Breast epithelium (tissue), 3 donors: ENCODE measurements around the gene FAM187B.

ENCODE experiments used
- POLR2A ChIP-seq: fragments of 450-650 bp; IDR thresholded peaks from one replicate; pipeline ENCODE4 v1.6.1; 2016; ENCODE audit warnings: antibody characterized with exemption, mild to moderate bottlenecking, moderate library complexity
- POLR2AphosphoS5 ChIP-seq, 3 donors: sonication (generic); formaldehyde crosslinking; IDR thresholded peaks; one replicate each; pipeline ENCODE4 v1.6.1; 2017; ENCODE audit warnings: antibody characterized with exemption in 3 of 3
- TF ChIP-seq, protein P1 (sequence below), 3 donors: fragments of 450-650 bp; IDR thresholded peaks; one replicate each; pipeline ENCODE4 v1.5.1; 2016 to 2017; ENCODE audit warnings: antibody characterized with exemption in 3 of 3, mild to moderate bottlenecking in 3 of 3, moderate library complexity in 3 of 3

DNA sequence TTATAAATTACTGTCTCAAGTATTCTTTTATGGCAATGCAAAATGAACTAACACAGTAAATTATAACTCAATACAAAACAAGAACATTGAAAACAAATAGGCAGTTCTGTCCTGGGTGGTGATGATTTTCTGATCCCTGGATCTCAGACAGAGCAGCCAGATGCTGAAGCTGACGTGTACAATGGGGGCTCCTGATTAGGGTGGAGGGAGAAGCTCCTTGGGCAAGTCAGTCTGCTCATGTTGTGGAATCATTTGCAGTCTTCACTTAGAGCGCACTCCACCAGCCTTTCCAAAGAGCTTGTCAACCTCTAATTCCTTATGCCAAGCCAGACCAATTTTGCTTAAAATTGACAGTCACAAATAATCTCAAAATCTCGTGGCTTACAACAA, 52.4 kb downstream of the FAM187B start:
- TF ChIP-seq, protein P1, sequence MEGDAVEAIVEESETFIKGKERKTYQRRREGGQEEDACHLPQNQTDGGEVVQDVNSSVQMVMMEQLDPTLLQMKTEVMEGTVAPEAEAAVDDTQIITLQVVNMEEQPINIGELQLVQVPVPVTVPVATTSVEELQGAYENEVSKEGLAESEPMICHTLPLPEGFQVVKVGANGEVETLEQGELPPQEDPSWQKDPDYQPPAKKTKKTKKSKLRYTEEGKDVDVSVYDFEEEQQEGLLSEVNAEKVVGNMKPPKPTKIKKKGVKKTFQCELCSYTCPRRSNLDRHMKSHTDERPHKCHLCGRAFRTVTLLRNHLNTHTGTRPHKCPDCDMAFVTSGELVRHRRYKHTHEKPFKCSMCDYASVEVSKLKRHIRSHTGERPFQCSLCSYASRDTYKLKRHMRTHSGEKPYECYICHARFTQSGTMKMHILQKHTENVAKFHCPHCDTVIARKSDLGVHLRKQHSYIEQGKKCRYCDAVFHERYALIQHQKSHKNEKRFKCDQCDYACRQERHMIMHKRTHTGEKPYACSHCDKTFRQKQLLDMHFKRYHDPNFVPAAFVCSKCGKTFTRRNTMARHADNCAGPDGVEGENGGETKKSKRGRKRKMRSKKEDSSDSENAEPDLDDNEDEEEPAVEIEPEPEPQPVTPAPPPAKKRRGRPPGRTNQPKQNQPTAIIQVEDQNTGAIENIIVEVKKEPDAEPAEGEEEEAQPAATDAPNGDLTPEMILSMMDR (IDR thresholded peaks at IDR 0.05) = no peak
- TF ChIP-seq POLR2AphosphoS5 (IDR thresholded peaks at IDR 0.05) (no peak), POLR2A (no peak)
